ENCODE measurements around the gene ABCG1. TPM values are rescaled to one million over a fixed set of nuclear protein-coding genes. Genes with fewer than 3 reads are reported as not detected.

The ABCG1 gene
- polyA plus RNA-seq, 1 donor from 2014 or later = 14.2 TPM

DNA sequence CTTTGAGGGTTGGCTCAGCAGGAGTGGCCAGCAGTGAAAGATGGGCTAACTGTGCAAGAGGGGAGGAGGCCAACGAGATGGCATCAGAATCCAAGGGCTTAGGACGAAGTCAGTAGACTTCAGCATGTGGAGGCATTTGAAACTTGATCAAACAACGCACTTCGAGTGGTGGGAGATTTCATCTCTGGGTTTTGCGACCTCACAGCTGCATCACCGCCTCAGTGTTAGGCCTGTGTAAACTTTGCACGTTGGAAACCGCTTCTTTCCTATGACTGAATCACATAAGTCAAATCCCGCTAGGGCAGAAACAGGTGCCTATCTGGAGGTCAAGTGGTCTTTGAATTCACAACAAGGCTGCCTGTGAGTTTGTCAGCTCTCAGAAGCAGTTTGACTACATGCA, 78.4 kb downstream of the ABCG1 start:
- H3K9me2 ChIP-seq (ENCODE audit: insufficient read depth, low read length) = no peaks in the 10 kb centered on the region
- no peak for TF ChIP-seq EP300 (conservative IDR thresholded peaks at IDR 0.05; ENCODE audit: poor library complexity, severe bottlenecking)
- no peak for TF ChIP-seq TAF1 (IDR thresholded peaks at IDR 0.05; ENCODE audit: low read depth)
- TF ChIP-seq, protein P1, sequence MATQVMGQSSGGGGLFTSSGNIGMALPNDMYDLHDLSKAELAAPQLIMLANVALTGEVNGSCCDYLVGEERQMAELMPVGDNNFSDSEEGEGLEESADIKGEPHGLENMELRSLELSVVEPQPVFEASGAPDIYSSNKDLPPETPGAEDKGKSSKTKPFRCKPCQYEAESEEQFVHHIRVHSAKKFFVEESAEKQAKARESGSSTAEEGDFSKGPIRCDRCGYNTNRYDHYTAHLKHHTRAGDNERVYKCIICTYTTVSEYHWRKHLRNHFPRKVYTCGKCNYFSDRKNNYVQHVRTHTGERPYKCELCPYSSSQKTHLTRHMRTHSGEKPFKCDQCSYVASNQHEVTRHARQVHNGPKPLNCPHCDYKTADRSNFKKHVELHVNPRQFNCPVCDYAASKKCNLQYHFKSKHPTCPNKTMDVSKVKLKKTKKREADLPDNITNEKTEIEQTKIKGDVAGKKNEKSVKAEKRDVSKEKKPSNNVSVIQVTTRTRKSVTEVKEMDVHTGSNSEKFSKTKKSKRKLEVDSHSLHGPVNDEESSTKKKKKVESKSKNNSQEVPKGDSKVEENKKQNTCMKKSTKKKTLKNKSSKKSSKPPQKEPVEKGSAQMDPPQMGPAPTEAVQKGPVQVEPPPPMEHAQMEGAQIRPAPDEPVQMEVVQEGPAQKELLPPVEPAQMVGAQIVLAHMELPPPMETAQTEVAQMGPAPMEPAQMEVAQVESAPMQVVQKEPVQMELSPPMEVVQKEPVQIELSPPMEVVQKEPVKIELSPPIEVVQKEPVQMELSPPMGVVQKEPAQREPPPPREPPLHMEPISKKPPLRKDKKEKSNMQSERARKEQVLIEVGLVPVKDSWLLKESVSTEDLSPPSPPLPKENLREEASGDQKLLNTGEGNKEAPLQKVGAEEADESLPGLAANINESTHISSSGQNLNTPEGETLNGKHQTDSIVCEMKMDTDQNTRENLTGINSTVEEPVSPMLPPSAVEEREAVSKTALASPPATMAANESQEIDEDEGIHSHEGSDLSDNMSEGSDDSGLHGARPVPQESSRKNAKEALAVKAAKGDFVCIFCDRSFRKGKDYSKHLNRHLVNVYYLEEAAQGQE (IDR thresholded peaks at IDR 0.05; ENCODE audit: borderline replicate concordance) = no peak
- TF ChIP-seq, protein P2, sequence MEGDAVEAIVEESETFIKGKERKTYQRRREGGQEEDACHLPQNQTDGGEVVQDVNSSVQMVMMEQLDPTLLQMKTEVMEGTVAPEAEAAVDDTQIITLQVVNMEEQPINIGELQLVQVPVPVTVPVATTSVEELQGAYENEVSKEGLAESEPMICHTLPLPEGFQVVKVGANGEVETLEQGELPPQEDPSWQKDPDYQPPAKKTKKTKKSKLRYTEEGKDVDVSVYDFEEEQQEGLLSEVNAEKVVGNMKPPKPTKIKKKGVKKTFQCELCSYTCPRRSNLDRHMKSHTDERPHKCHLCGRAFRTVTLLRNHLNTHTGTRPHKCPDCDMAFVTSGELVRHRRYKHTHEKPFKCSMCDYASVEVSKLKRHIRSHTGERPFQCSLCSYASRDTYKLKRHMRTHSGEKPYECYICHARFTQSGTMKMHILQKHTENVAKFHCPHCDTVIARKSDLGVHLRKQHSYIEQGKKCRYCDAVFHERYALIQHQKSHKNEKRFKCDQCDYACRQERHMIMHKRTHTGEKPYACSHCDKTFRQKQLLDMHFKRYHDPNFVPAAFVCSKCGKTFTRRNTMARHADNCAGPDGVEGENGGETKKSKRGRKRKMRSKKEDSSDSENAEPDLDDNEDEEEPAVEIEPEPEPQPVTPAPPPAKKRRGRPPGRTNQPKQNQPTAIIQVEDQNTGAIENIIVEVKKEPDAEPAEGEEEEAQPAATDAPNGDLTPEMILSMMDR (IDR thresholded peaks at IDR 0.05; ENCODE audit: poor library complexity, severe bottlenecking) = no peak
- TF ChIP-seq MXI1 (conservative IDR thresholded peaks at IDR 0.05; ENCODE audit: poor library complexity, severe bottlenecking) = no peak
- no peak for TF ChIP-seq POLR2AphosphoS5 (IDR thresholded peaks at IDR 0.05)
- TF ChIP-seq SMC3 (conservative IDR thresholded peaks at IDR 0.05; ENCODE audit: poor library complexity) = no peak
- no peak for TF ChIP-seq RAD21 (conservative IDR thresholded peaks at IDR 0.05)
- no peak for TF ChIP-seq EZH2 (IDR thresholded peaks at IDR 0.05; ENCODE audit: borderline replicate concordance, insufficient read depth, low read length, poor library complexity, severe bottlenecking)

DNA sequence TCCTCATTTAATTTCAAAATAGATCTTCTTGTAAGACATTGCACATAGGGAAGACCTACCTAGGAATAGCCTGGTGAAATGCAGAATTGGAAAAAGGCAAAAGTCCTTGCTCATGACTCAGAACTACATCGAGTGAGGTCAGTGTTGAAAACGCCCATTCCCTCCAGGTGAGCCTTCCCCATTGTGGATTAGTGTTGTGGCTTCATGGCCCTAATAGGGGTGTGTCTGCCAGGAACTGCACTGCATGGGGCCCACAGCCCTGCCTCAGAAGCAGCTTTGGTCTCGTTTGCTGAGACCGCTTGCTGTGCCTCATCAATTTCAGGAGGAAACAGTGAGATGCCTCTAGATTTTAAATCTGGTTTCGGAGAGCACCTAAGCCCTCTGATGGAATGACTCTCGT, 79.3 kb downstream of the ABCG1 start:
- TF ChIP-seq EZH2 (IDR thresholded peaks at IDR 0.05; ENCODE audit: borderline replicate concordance, insufficient read depth, low read length, poor library complexity, severe bottlenecking) (no peak), EP300 (conservative IDR thresholded peaks at IDR 0.05; ENCODE audit: poor library complexity, severe bottlenecking) (no peak), POLR2AphosphoS5 (IDR thresholded peaks at IDR 0.05) (no peak), TAF1 (IDR thresholded peaks at IDR 0.05; ENCODE audit: low read depth) (no peak), RAD21 (conservative IDR thresholded peaks at IDR 0.05) (no peak), MXI1 (conservative IDR thresholded peaks at IDR 0.05; ENCODE audit: poor library complexity, severe bottlenecking) (no peak), SMC3 (conservative IDR thresholded peaks at IDR 0.05; ENCODE audit: poor library complexity) (no peak)
- TF ChIP-seq, protein P2 (IDR thresholded peaks at IDR 0.05; ENCODE audit: poor library complexity, severe bottlenecking) = no peak
- TF ChIP-seq, protein P1 (IDR thresholded peaks at IDR 0.05; ENCODE audit: borderline replicate concordance) = no peak
- H3K9ac ChIP-seq (ENCODE audit: low read length) = no peak overlapping the region
- no peaks in the 10 kb centered on the region for H3F3A ChIP-seq (ENCODE audit: insufficient read depth, low read length, poor library complexity, severe bottlenecking)
- H2AFZ ChIP-seq (ENCODE audit: low read depth, low read length) = no peak overlapping the region
- no peaks in the 10 kb centered on the region for H3K36me3 ChIP-seq (ENCODE audit: insufficient read depth, low read length)
- no peaks in the 10 kb centered on the region for H3K9me2 ChIP-seq (ENCODE audit: insufficient read depth, low read length)
- H4K20me1 ChIP-seq (ENCODE audit: insufficient read depth) = no peaks in the 10 kb centered on the region
- H3K27ac ChIP-seq (ENCODE audit: low read length) = no peak overlapping the region
- H3K79me2 ChIP-seq (replicated peaks; ENCODE audit: insufficient read depth, low read length) = no peaks in the 10 kb centered on the region
- H3K4me3 ChIP-seq (ENCODE audit: low read length) = no peak overlapping the region
- no peaks in the 10 kb centered on the region for H3K27me3 ChIP-seq (ENCODE audit: insufficient read depth, low read depth, low read length)
- H3K4me2 ChIP-seq (ENCODE audit: low read length) = no peak overlapping the region
- H3K9me3 ChIP-seq (ENCODE audit: low read length) = no peaks in the 10 kb centered on the region

More for the DNA sequence above, 78.4 kb downstream of the ABCG1 start:
- Histone ChIP-seq H3K4me3 (ENCODE audit: low read length) (no peak overlapping the region), H4K20me1 (ENCODE audit: insufficient read depth) (no peaks in the 10 kb centered on the region), H3K79me2 (replicated peaks; ENCODE audit: insufficient read depth, low read length) (no peaks in the 10 kb centered on the region), H3K27me3 (ENCODE audit: insufficient read depth, low read depth, low read length) (no peaks in the 10 kb centered on the region), H3K36me3 (ENCODE audit: insufficient read depth, low read length) (no peaks in the 10 kb centered on the region), H3K9me3 (ENCODE audit: low read length) (no peaks in the 10 kb centered on the region), H3K4me2 (ENCODE audit: low read length) (no peak overlapping the region), H3K9ac (ENCODE audit: low read length) (no peak overlapping the region), H2AFZ (ENCODE audit: low read depth, low read length) (no peak overlapping the region), H3F3A (ENCODE audit: insufficient read depth, low read length, poor library complexity, severe bottlenecking) (no peaks in the 10 kb centered on the region), H3K27ac (ENCODE audit: low read length) (no peak overlapping the region)
